ENCODE results near the gene PLEKHA8.

PLEKHA8 gene

DNA sequence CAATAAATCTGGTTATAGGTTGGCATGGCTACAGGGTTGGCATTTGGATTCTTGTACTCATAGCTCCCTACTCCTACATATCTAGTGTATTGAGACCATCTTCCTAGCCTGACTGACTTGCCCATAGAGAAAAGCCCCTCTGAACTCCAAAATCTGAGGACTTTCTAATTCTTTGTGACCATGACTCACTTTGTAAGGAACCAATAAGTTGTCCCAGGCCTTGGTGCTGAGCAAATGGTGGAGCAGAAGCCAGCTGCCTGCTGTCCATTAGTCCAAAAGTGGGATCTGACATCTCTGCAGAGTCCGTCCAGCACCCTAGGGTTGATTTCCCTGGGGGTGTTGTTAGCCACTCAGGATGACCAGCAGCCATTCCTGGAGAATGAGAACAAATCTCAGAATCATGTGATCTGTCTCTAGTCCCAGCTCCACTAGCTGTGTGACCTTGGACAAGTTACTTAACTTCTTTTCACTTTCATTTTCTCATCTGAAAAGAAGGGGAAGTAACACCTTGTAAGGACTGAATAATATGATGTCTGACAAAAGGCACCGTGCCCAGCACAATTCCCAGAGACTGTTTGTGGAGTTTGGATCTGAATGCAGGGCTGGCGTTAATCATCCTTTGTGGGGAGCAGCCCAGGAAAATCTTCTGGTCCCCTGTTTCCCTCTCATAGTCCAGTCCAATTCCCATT is 150.7 kb downstream of the PLEKHA8 start:
- no peak overlapping the region for H3K27ac Mint-ChIP-seq
- no peak overlapping the region for H3K4me3 Mint-ChIP-seq
- no peaks in the 10 kb centered on the region for H3K36me3 Mint-ChIP-seq
- no peaks in the 10 kb centered on the region for H3K9me3 Mint-ChIP-seq (ENCODE audit: low read depth)
- H3K27me3 Mint-ChIP-seq, result no peaks in the 10 kb centered on the region
- H3K4me1 Mint-ChIP-seq (ENCODE audit: low read depth), result no peaks in the 10 kb centered on the region

Measured in activated naive CD8-positive, alpha-beta T cell (primary cell).